ENCODE results near the gene GALNT16. TPM values are rescaled to one million over a fixed set of nuclear protein-coding genes. Genes with fewer than 3 reads are reported as not detected.

GALNT16 gene
- total and polyA plus RNA-seq, 11 donors, result 17.0 to 81.6 (median 51.3) TPM

DNA sequence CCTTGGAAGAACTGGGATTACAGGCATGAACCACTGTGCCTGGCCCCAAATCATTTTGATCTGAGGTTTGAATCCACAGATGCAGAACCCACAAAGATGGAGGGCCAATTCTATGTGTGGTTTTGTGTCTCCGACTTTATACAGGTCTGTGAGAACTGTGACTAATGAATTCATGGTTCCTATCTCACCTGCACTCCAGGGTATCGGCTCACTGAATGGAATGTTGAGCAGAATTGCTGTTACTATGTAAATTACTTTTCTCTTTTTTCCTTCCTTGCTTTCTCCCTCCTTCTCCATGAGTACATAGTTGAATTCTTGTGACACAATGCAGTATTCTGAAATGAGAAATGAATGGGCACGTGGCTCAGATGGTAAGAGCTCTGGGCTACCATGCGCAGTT, 21.1 kb upstream of the GALNT16 start:
- DNase-seq (no peak), ATAC-seq (no peak)
- TF ChIP-seq, protein P1, sequence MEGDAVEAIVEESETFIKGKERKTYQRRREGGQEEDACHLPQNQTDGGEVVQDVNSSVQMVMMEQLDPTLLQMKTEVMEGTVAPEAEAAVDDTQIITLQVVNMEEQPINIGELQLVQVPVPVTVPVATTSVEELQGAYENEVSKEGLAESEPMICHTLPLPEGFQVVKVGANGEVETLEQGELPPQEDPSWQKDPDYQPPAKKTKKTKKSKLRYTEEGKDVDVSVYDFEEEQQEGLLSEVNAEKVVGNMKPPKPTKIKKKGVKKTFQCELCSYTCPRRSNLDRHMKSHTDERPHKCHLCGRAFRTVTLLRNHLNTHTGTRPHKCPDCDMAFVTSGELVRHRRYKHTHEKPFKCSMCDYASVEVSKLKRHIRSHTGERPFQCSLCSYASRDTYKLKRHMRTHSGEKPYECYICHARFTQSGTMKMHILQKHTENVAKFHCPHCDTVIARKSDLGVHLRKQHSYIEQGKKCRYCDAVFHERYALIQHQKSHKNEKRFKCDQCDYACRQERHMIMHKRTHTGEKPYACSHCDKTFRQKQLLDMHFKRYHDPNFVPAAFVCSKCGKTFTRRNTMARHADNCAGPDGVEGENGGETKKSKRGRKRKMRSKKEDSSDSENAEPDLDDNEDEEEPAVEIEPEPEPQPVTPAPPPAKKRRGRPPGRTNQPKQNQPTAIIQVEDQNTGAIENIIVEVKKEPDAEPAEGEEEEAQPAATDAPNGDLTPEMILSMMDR (IDR thresholded peaks at IDR 0.05), result no peak
- TF ChIP-seq POLR2A (IDR thresholded peaks at IDR 0.05), result no peak
- no peak overlapping the region for H3K27ac ChIP-seq
- H3K27me3 ChIP-seq, result no peaks in the 10 kb centered on the region
- no peak overlapping the region for H3K4me3 ChIP-seq
- H3K36me3 ChIP-seq, result peaks cover 0 to 85% (median 70%) of the 10 kb centered on the region in 9 donors
- intact Hi-C loops (cut with DNase I), result loop anchor here in 1 of 10 donors (5.0 kb wide), 1 partner anchor 107 kb away; no protein-coding TSS in a partner anchor
- no peaks in the 10 kb centered on the region for H3K9me3 ChIP-seq
- H3K4me1 ChIP-seq, result peaks cover 0 to 26% (median 12%) of the 10 kb centered on the region in 12 donors
- 90 to 97% (median 93%) methylated on average over 4 of the region's 4 CpGs for WGBS, 4 donors

DNA sequence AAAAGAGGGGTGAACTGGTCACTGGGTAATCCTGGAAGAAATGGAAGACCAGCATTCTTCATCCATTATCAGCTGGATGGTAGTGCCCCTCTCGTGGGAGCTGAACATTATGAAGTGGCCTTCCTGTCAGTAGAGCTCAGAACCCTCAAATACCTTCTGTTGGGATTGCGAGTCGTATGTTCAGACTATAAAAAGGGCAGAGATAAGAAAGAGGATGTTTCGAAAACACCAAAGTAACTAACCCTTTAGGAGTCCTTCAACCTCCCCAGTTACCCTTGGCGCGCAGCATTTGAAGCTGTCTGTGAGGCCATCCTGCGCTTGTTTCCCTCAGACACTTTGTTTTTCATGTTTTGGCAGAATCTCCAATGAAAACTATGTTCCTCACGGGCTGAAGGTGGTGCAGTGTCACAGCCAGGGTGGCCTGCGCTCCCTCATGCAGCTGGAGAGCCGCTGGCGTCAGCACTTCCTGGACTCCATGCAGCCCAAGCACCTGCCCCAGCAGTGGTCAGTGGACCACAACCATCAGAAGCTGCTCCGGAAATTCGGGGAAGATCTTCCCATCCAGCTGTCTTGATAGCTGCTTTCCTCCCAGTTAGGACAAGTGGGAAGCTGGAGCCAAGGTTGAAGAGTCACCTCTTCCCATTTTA, 19.3 kb upstream of the GALNT16 start:
- Histone ChIP-seq H3K36me3 (peaks cover 0 to 69% (median 55%) of the 10 kb centered on the region in 9 donors), H3K4me1 (peaks cover 0 to 26% (median 11%) of the 10 kb centered on the region in 12 donors), H3K27ac (peak overlapping the region in 9 of 12 donors; percentile 14 to 77 (median 58)), H3K9me3 (no peaks in the 10 kb centered on the region), H3K4me3 (no peak overlapping the region), H3K27me3 (no peaks in the 10 kb centered on the region)
- DNase-seq, result no peak
- TF ChIP-seq POLR2A (IDR thresholded peaks at IDR 0.05), result no peak
- TF ChIP-seq, protein P1 (IDR thresholded peaks at IDR 0.05), result no peak
- WGBS, 4 donors, result 53 to 73% (median 59%) methylated on average over 13 of the region's 13 CpGs
- intact Hi-C loops (cut with DNase I), result loop anchor here in 9 of 10 donors (5.0 to 10.0 kb wide), 8 partner anchors 88 to 376 kb away; partner anchors contain the start of genes CCDC177 (in 2 of the 9) and DCAF5 (in 1 of the 9)
- ATAC-seq, result peak; percentile 72 to 78 (median 75)

DNA sequence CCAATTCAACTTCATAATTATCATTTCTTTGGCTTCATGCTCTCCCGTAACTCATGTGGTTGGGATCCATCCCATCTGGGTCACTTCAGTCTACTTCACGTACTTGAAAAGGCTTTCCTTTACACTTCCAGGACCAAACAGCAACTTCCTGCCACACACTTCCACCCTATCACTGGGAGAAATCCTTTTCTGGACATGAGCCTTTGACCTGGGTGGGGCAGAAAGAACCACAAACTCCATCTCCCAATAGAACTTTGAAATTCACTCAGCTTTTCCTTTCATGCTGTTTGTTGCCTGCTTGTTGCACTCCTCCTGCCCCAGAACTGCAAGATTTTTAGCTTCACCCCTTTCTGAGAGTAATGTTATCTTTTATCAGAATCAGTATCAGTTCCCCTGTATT, 18.4 kb upstream of the GALNT16 start:
- no peak overlapping the region for H3K4me3 ChIP-seq
- DNase-seq (no peak), ATAC-seq (no peak)
- H3K36me3 ChIP-seq, result peaks cover 0 to 60% (median 46%) of the 10 kb centered on the region in 9 donors
- H3K9me3 ChIP-seq, result no peaks in the 10 kb centered on the region
- intact Hi-C loops (cut with DNase I), result loop anchor here in 9 of 10 donors (5.0 to 10.0 kb wide), 8 partner anchors 89 to 377 kb away; partner anchors contain the start of genes CCDC177 (in 2 of the 9) and DCAF5 (in 1 of the 9)
- H3K27me3 ChIP-seq, result no peaks in the 10 kb centered on the region
- TF ChIP-seq, protein P1 (IDR thresholded peaks at IDR 0.05), result no peak
- TF ChIP-seq POLR2A (IDR thresholded peaks at IDR 0.05), result no peak
- H3K4me1 ChIP-seq, result peaks cover 0 to 26% (median 11%) of the 10 kb centered on the region in 12 donors
- 45 to 72% (median 56%) methylated on average over 2 of the region's 2 CpGs for WGBS, 4 donors
- peak overlapping the region in 4 of 12 donors; percentile 64 to 77 (median 67) for H3K27ac ChIP-seq

All from heart left ventricle (tissue), 16 donors.